ENCODE results near the gene GFRA1.

GFRA1 gene

GRCh38 chr10:116121640-116122525 lies 151.1 kb downstream of the GFRA1 start:
- no peak for DNase-seq

DNA sequence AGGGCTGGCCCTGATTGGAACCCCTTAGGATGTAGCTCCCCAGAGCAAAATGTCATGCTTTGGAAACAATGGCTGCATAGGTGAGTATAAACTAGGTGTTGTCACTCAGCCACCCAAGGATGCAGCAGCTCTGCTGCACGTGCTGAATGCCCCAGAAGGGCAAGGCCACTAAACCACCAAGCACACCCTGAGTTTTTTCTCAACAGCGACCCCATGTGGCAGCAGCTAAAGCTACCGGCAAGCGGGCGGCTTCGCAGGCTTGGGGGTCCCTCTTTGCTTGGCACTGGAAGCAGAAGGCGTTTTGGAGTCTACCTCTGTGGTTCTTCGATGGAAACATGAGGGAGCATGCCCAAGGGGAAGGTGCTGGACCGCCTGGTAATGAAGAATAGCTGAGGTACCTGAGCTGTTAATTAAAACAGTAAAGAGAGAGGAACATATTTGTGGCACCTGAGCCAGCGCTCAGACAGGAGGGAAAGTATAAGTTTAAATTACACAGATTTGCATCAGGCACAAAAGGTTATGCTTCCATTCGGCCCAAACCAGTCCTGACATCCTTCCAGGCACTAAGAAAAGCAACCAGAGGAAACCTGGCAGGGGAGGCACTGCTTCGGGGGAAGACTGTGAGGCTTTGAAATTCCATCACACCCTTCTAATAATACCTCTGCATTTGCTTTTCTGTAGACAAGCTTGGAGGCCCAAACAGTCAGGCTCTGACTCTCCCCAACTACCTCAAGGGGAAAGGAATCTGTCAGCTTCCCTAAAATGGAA lies 152.1 kb downstream of the GFRA1 start:
- no peak for DNase-seq

GRCh38 chr10:116118847-116119246 lies 154.2 kb downstream of the GFRA1 start:
- DNase-seq: no peak

- DNase-seq: no peak
Observed at GRCh38 chr10:116115797-116116196, 157.2 kb downstream of the GFRA1 start.

GRCh38 chr10:116115036-116115641 lies 157.9 kb downstream of the GFRA1 start:
- no peak for DNase-seq

GRCh38 chr10:116113721-116114501 lies 159.1 kb downstream of the GFRA1 start:
- DNase-seq: no peak

- DNase-seq: no peak
Observed at GRCh38 chr10:116112232-116113231, 160.5 kb downstream of the GFRA1 start.

DNA sequence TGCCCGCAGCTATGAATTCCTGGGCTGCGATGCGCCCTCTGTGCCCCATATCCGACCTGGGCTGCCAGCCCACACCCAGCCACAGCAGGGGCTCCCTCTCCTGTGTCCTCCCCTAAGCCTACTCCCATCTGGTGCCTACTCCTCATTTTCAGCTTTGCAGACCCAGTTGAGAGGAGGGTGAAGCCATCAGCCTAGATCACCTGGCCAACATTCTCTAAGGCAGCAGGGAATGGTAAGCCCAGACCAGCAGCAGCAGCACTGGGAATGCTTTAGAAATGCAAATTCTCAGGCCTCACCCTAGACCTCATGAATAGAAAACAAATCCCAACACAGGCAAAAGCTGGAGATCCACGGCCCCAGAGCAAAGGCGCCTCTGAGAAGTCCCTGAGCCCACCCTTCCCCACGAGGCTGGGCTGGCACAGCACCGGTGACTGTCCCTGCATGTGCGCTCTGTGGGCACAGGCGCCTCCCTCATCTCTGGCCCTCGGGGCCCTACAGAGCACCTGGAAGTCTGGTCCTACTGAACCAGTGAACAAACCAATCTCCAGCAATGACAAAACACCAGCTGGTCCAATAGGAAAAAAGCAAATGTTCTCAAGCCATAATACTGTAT lies 161.4 kb downstream of the GFRA1 start:
- no peak for DNase-seq

GRCh38 chr10:116110736-116111135 lies 162.3 kb downstream of the GFRA1 start:
- no peak for DNase-seq

DNA sequence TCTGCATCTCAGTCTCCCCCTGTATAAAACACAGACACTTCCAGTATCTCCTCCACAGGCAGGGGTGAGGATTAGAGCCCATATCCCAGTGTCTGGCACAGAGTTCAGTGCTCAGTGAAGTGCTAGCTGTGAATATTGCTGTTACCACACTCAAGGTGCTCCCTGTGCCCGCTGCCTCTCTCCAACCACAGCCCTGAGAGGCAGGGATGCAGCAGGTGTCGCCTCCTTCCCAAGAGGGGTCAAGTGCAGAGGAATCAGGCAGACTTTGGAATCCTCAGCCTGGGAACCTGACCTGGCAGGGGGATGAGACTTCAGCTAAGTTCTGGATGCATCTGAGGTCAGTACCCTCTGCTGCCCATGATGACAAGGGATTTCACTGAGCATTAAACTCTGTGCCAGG lies 163.1 kb downstream of the GFRA1 start:
- no peak for DNase-seq

- no peak for DNase-seq
Observed at GRCh38 chr10:116109481-116109880, 163.5 kb downstream of the GFRA1 start.

DNA sequence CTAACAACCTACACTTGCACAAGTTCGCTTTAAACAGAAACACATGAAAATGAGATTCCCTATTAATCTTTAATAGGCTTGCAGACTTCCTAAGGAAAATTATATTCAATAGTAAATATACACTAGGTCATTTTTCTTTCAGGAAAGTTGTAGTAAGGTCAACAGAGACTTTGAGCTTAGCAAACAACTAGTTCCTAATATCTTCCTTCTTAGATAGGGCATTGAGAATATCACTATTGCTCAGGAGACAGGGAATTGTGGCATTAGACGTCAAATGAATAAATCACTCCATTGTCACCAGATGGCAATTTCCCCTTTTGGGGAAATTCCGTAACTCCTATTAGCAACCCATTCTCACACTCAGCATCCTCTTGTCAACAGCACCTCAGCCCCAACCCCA lies 164.9 kb downstream of the GFRA1 start:
- DNase-seq: no peak

GRCh38 chr10:116106611-116107010 lies 166.4 kb downstream of the GFRA1 start:
- DNase-seq: no peak

DNA sequence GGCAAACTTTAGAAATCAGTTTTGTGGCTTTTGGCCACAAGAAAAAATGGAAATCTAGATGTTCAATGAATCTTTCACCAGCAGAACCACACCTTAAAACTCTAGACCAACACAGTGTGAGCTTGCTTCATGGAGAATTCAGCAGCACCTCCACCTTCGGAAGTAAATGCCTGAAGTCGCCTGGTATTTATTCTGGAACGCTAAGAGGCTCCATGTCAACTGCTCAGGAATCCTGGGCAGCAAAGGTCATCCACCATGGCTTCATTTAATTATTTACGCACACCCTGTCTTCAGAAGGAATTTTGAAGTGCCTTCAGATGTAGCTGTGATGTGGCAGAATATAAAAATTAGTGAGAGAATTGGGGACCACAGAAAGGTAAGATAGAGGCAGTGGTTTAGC lies 167.7 kb downstream of the GFRA1 start:
- DNase-seq: no peak

DNA sequence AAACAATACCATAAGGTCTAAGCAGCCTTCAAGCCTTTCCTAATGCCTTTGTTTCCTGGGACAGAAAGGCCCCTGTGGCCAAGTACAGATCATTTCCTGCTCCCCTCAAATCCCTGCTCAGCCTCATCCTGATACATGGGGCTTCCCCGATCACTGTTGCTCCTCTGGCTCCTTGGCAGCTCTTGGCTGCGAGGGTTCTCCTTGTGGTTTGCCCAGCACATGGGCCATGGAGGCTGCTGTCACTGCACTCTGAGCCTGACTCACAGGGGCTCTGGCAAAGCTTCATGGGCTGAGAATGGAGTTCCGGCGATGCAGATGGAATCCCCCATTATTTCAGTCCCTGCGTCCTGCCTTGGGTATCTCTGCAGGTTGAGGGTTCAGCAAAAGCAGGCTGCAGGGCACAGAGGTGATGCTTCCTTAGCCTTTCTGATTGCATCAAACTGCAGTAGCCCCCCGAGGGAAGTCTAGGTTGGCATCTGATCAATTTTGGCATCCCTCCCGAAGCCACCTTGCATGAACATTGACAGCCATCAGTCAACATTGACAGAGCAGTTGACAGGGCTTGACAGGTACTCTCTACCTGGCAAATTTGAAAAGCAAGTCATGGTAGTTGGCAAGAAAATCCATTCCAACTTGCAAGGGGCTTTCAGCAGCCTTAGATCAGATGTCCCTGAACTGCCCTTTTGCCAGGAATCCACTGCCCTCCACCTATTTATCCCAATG lies 168.6 kb downstream of the GFRA1 start:
- DNase-seq: no peak

DNA sequence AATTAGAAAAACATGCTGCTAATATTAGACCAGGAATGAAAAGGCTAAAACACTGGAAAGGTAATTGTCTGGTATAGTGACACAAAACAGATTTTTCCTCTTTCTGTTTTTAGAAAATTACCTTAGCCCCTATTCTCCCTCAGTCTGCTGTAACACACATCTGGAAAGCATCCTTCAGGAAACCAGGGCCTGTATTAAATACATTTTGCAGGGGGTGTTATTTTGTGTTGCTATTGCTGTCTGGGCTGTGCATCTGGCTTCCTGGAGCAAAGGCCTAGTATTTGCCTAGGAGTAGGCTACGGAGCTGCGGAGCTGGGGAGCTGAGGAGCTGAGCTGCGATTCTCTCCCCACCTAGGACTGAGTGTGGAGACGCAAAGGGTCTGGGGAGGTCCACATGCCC lies 169.3 kb downstream of the GFRA1 start:
- DNase-seq: no peak

DNA sequence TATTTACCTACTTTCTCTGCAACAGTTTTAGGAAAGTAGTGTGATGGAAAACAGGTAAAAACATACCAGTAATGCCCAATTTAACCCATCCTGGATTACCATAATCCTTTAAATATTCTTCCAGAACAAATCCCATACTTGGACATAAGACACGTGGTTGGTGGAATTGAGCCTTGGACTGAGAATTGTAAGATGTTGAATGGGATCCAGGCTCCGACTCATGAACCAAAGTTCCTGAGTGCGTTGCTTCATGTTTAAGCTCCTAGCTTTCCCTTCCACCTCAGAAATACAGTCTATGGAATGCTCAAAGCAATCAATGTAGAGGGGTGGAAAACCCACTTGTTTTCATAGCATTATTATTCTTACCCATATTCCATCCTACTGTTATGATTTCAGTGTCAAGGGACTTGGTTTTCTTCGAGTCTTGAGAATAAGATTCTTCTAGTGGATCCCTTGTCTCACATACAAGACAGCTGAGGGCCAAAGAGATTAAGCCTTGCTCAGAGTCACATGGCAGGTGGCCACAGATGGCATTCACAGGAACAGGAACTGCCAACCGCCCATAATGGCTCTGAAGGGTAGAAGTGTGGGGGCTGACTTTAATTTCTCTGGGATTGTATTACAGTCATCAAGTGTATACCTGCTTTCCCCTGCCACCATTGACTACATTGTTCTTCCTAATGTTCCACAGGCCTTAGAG lies 171.2 kb downstream of the GFRA1 start:
- no peak for DNase-seq

- DNase-seq: no peak
Observed at GRCh38 chr10:116100984-116101383, 172.0 kb downstream of the GFRA1 start.

GRCh38 chr10:116099023-116099420 lies 174.0 kb downstream of the GFRA1 start:
- no peak for DNase-seq

Measured in stimulated activated CD4-positive, alpha-beta T cell treated with anti-CD3 and anti-CD28 coated beads, Interleukin-12 subunit alpha, Interleukin-12 subunit beta, amount 100 ng/mL, for 4 hours (primary cell).